Fibroblast of lung (primary cell): Measurements from ENCODE around the gene GAB1. TPM values are rescaled to one million over a fixed set of nuclear protein-coding genes. Genes with fewer than 3 reads are reported as not detected.

Source experiments
- DNase-seq, 2 donors: peaks; one replicate each; pipeline versions ENCODE4 v3.0.0 to v3.0.0-alpha.2; 2010; ENCODE audit warnings: low read depth in 2 of 2
- H2AFZ ChIP-seq: 2 replicates; pipeline ENCODE4 v1.5.1; 2012; ENCODE audit warnings: low read length, control low read depth, inconsistent platforms
- H3K27ac ChIP-seq: 2 replicates; pipeline ENCODE4 v1.5.1; 2011; ENCODE audit warnings: low read length, control low read depth; ENCODE audit not compliant: insufficient read depth
- H3K27me3 ChIP-seq: 2 replicates; pipeline ENCODE4 v1.5.1; 2011; ENCODE audit warnings: mild to moderate bottlenecking, low read length; ENCODE audit not compliant: control insufficient read depth, insufficient read depth
- H3K36me3 ChIP-seq: 2 replicates; pipeline ENCODE4 v1.5.1; 2011; ENCODE audit warnings: low read length; ENCODE audit not compliant: control insufficient read depth, insufficient read depth
- H3K4me1 ChIP-seq: 2 replicates; pipeline ENCODE4 v1.5.1; 2011; ENCODE audit warnings: low read length; ENCODE audit not compliant: control insufficient read depth, insufficient read depth; ENCODE audit errors: extremely low read depth
- H3K4me2 ChIP-seq: 2 replicates; pipeline ENCODE4 v1.5.1; 2011; ENCODE audit warnings: low read length, control low read depth; ENCODE audit not compliant: insufficient read depth; ENCODE audit errors: extremely low read depth
- H3K4me3 ChIP-seq, 4 experiments: fragments of 200-600 bp in 1 of 4; sonication (generic) in 1 of 4; replicated peaks in 1 of 4; 2 replicates each; pipeline ENCODE4 v1.5.1; 2011 to 2016; ENCODE audit warnings: low read length in 4 of 4, low read depth in 3 of 4, mild to moderate bottlenecking in 3 of 4, control low read depth in 2 of 4, inconsistent platforms in 1 of 4, mixed read lengths in 1 of 4; ENCODE audit not compliant: insufficient read depth in 1 of 4; ENCODE audit errors: control extremely low read depth in 1 of 4
- H3K79me2 ChIP-seq: 2 replicates; pipeline ENCODE4 v1.5.1; 2012; ENCODE audit warnings: mild to moderate bottlenecking, low read length, inconsistent platforms; ENCODE audit not compliant: control insufficient read depth, insufficient read depth
- H3K9ac ChIP-seq: 2 replicates; pipeline ENCODE4 v1.5.1; 2011; ENCODE audit warnings: mild to moderate bottlenecking, low read length, control low read depth; ENCODE audit not compliant: insufficient read depth
- H3K9me3 ChIP-seq: 2 replicates; pipeline ENCODE4 v1.5.1; 2012; ENCODE audit warnings: low read depth, low read length; ENCODE audit not compliant: control insufficient read depth, insufficient read depth
- H4K20me1 ChIP-seq: 2 replicates; pipeline ENCODE4 v1.5.1; 2011; ENCODE audit warnings: low read length; ENCODE audit not compliant: control insufficient read depth, insufficient read depth; ENCODE audit errors: extremely low read depth
- CTCF ChIP-seq, 2 donors: IDR thresholded peaks in 1 of 2; conservative IDR thresholded peaks in 1 of 2; 1 replicate in 1 of 2; 2 replicates in 1 of 2; pipeline ENCODE4 v1.5.1; 2011 to 2012; ENCODE audit warnings: low read length in 2 of 2, control low read depth in 1 of 2, inconsistent platforms in 1 of 2, low read depth in 1 of 2, mild to moderate bottlenecking in 1 of 2
- EZH2 ChIP-seq: IDR thresholded peaks from 2 replicates; pipeline ENCODE4 v1.5.1; 2012; ENCODE audit warnings: low read length, control low read depth, mild to moderate bottlenecking; ENCODE audit errors: missing control alignments
- polyA plus RNA-seq, 2 donors: library from polyadenylated mRNA; depleted of rRNA in 1 of 2; stranded (reverse) in 1 of 2; unstranded in 1 of 2; fragments of >200 nt; gene quantifications; 2 replicates each; pipeline ENCODE4 v1.2.1, GENCODE V29; 2011 to 2012; ENCODE audit warnings: missing spikeins in 1 of 2
- total RNA-seq: library from RNA; depleted of rRNA; stranded (reverse); fragments of >200 nt; gene quantifications from 2 replicates; pipeline ENCODE4 v1.2.1, GENCODE V29; 2014

GAB1 gene
- total and polyA plus RNA-seq, 2 donors (not counting 1 experiment from before 2014, with no cell fraction given): 10.6 to 18.0 TPM

- peak in 1 of 2 donors; percentile 10 for DNase-seq
- Histone ChIP-seq H3K9me3 (no peaks in the 10 kb centered on the region), H3K36me3 (no peaks in the 10 kb centered on the region), H3K4me1 (no peaks in the 10 kb centered on the region), H3K27me3 (no peaks in the 10 kb centered on the region), H3K27ac (no peak overlapping the region), H3K79me2 (no peaks in the 10 kb centered on the region), H2AFZ (no peak overlapping the region), H3K4me2 (no peak overlapping the region), H4K20me1 (no peaks in the 10 kb centered on the region), H3K9ac (no peak overlapping the region), H3K4me3 (no peak overlapping the region)
- TF ChIP-seq CTCF (conservative IDR thresholded peaks at IDR 0.05 in 1 of 2, IDR thresholded peaks at IDR 0.05 in 1 of 2; ENCODE audit: low read depth in 1 of 2, low read length in 2 of 2) (no peak), EZH2 (no peak)
Measured at GRCh38 chr4:143489106-143489505, 152.4 kb downstream of the GAB1 start.

- Histone ChIP-seq H3K27ac (no peak overlapping the region), H3K4me3 (no peak overlapping the region), H3K36me3 (no peaks in the 10 kb centered on the region), H3K4me2 (no peak overlapping the region), H3K9ac (no peak overlapping the region), H3K27me3 (no peaks in the 10 kb centered on the region), H2AFZ (peak overlapping the region; percentile 61), H3K9me3 (no peaks in the 10 kb centered on the region), H3K79me2 (no peaks in the 10 kb centered on the region), H3K4me1 (no peaks in the 10 kb centered on the region), H4K20me1 (no peaks in the 10 kb centered on the region)
- no peak for DNase-seq
- no peak for TF ChIP-seq EZH2
- TF ChIP-seq CTCF (conservative IDR thresholded peaks at IDR 0.05 in 1 of 2, IDR thresholded peaks at IDR 0.05 in 1 of 2; ENCODE audit: low read depth in 1 of 2, low read length in 2 of 2): no peak
Measured at GRCh38 chr4:143498021-143498420, 161.3 kb downstream of the GAB1 start.

- H3K4me2 ChIP-seq: no peak overlapping the region
- TF ChIP-seq CTCF (conservative IDR thresholded peaks at IDR 0.05 in 1 of 2, IDR thresholded peaks at IDR 0.05 in 1 of 2; ENCODE audit: low read depth in 1 of 2, low read length in 2 of 2) (no peak), EZH2 (no peak)
- no peaks in the 10 kb centered on the region for H3K36me3 ChIP-seq
- no peak overlapping the region for H2AFZ ChIP-seq
- no peak for DNase-seq
- no peaks in the 10 kb centered on the region for H3K79me2 ChIP-seq
- no peak overlapping the region for H3K9ac ChIP-seq
- no peak overlapping the region for H3K4me3 ChIP-seq
- H4K20me1 ChIP-seq: no peaks in the 10 kb centered on the region
- no peaks in the 10 kb centered on the region for H3K9me3 ChIP-seq
- no peaks in the 10 kb centered on the region for H3K27me3 ChIP-seq
- H3K4me1 ChIP-seq: no peaks in the 10 kb centered on the region
- H3K27ac ChIP-seq: no peak overlapping the region
Measured at GRCh38 chr4:143502231-143502630, 165.6 kb downstream of the GAB1 start.
